HCT116 (cell line): ENCODE data around the gene PMAIP1. TPM values are rescaled to one million over a fixed set of nuclear protein-coding genes. Genes with fewer than 3 reads are reported as not detected.

Experiments used
- ATAC-seq: fragments of 200-7000 bp; cut with Tn5 transposase; 2 replicates; pipeline ENCODE4 v1.9.1; 2020; ENCODE audit warnings: mild to moderate bottlenecking, moderate library complexity
- BruUV-seq: library from RNA; stranded (reverse); fragments of 400-500 nt; replicated peaks from 2 replicates; lab custom pipeline; 2021; lab: Mats Ljungman, UMichigan
- CTCF ChIA-PET: fragments of 300-600 bp; sonication (Branson Sonifier 250); formaldehyde crosslinking; loops from one replicate; lab custom pipeline; 2021; ENCODE audit warnings: antibody characterized with exemption; lab: Charles Lee
- POLR2A ChIA-PET: fragments of 300-600, 350-600 bp; sonication (Branson Sonifier 250); formaldehyde crosslinking; loops from one replicate; lab custom pipeline; 2021; ENCODE audit warnings: antibody characterized with exemption; lab: Charles Lee
- RAD21 ChIA-PET, 2 experiments: fragments of 300-600 bp; sonication (Branson Sonifier 250); formaldehyde crosslinking; loops; one replicate each; lab custom pipeline; 2023; ENCODE audit warnings: low total read pairs in 2 of 2; ENCODE audit not compliant: uncharacterized antibody in 2 of 2, unreplicated experiment in 2 of 2, low non-redundant PET in 1 of 2; lab: Charles Lee
- DNase-seq: peaks from one replicate; pipeline ENCODE4 v3.0.0-alpha.2; 2010; ENCODE audit warnings: low read depth, low spot score
- H2AFZ ChIP-seq: fragments of 200-600 bp; shearing (Covaris generic), sonication (generic); 2 replicates; pipeline ENCODE4 v1.6.1; 2017; ENCODE audit warnings: low read depth, mixed run types, mixed read lengths, antibody characterized with exemption, low read length; ENCODE audit not compliant: poor library complexity, severe bottlenecking
- H3K27ac ChIP-seq: 2 replicates; pipeline ENCODE4 v1.5.1; 2012; ENCODE audit warnings: low read depth, low read length
- H3K27me3 ChIP-seq: fragments of 200-600 bp; sonication (generic); 2 replicates; pipeline ENCODE4 v1.6.1; 2016; ENCODE audit warnings: mixed run types, low read length, mixed read lengths; ENCODE audit not compliant: insufficient read depth
- H3K36me3 ChIP-seq, 2 experiments: fragments of 200-500 bp in 1 of 2; fragments of 200-600 bp in 1 of 2; sonication (Bioruptor generic) in 1 of 2; sonication (generic) in 1 of 2; 2 replicates each; pipeline versions ENCODE4 v1.5.1 to v1.6.1; 2014 to 2016; ENCODE audit warnings: low read length in 2 of 2, inconsistent platforms in 1 of 2, mixed read lengths in 1 of 2, mixed run types in 1 of 2; ENCODE audit not compliant: insufficient read depth in 2 of 2, control insufficient read depth in 1 of 2
- H3K4me1 ChIP-seq, 2 experiments: fragments of 200-600 bp in 1 of 2; sonication (generic) in 1 of 2; 2 replicates each; pipeline versions ENCODE4 v1.5.1 to v1.6.1; 2012 to 2017; ENCODE audit warnings: low read length in 2 of 2, inconsistent platforms in 1 of 2, mild to moderate bottlenecking in 1 of 2, mixed read lengths in 1 of 2, mixed run types in 1 of 2, moderate library complexity in 1 of 2; ENCODE audit not compliant: insufficient read depth in 2 of 2, control insufficient read depth in 1 of 2
- H3K4me2 ChIP-seq: fragments of 200-600 bp; sonication (generic); 2 replicates; pipeline ENCODE4 v1.6.1; 2017; ENCODE audit warnings: mixed run types, low read length, mixed read lengths
- H3K4me3 ChIP-seq, 2 experiments: fragments of 200-600 bp in 1 of 2; sonication (generic) in 1 of 2; replicated peaks in 1 of 2; 2 replicates each; pipeline ENCODE4 v1.5.1; 2011 to 2016; ENCODE audit warnings: low read length in 2 of 2, control low read depth in 1 of 2, low read depth in 1 of 2, mild to moderate bottlenecking in 1 of 2, mixed read lengths in 1 of 2, mixed run types in 1 of 2
- H3K79me2 ChIP-seq: fragments of 200-600 bp; sonication (generic); 2 replicates; pipeline ENCODE4 v1.6.1; 2017; ENCODE audit warnings: mild to moderate bottlenecking, mixed run types, low read length, moderate library complexity, mixed read lengths; ENCODE audit not compliant: insufficient read depth
- H3K9ac ChIP-seq: fragments of 200-600 bp; sonication (generic); 2 replicates; pipeline ENCODE4 v1.6.1; 2016; ENCODE audit warnings: low read length, mixed read lengths
- H3K9me2 ChIP-seq: fragments of 200-600 bp; sonication (generic), shearing (Covaris generic); 2 replicates; pipeline ENCODE4 v1.6.1; 2017; ENCODE audit warnings: mixed run types, mild to moderate bottlenecking, moderate library complexity; ENCODE audit not compliant: insufficient read depth
- H3K9me3 ChIP-seq, 2 experiments: fragments of 200-500 bp in 1 of 2; fragments of 200-600 bp in 1 of 2; sonication (Bioruptor generic) in 1 of 2; sonication (generic) in 1 of 2; 2 replicates each; pipeline ENCODE4 v1.6.1; 2014 to 2017; ENCODE audit warnings: low read length in 2 of 2, mixed read lengths in 2 of 2, inconsistent platforms in 1 of 2, low read depth in 1 of 2, mild to moderate bottlenecking in 1 of 2, mixed run types in 1 of 2, moderate library complexity in 1 of 2; ENCODE audit not compliant: control insufficient read depth in 1 of 2, insufficient read depth in 1 of 2
- H4K20me1 ChIP-seq: fragments of 200-600 bp; sonication (generic), shearing (Covaris generic); 2 replicates; pipeline ENCODE4 v1.6.1; 2017; ENCODE audit warnings: mixed run types, mild to moderate bottlenecking, moderate library complexity; ENCODE audit not compliant: insufficient read depth
- ELF1 ChIP-seq: IDR thresholded peaks from 2 replicates; pipeline ENCODE4 v1.6.1; 2012; ENCODE audit warnings: low read depth, borderline replicate concordance
- POLR2AphosphoS5 ChIP-seq: IDR thresholded peaks from 2 replicates; pipeline ENCODE4 v1.6.1; 2011; ENCODE audit warnings: mild to moderate bottlenecking, low read depth, low read length, moderate library complexity
- REST ChIP-seq: IDR thresholded peaks from 2 replicates; pipeline ENCODE4 v1.6.1; 2012; ENCODE audit warnings: low read depth
- TCF7L2 ChIP-seq: IDR thresholded peaks from 2 replicates; pipeline ENCODE4 v1.7.0; 2011; ENCODE audit warnings: borderline replicate concordance, inconsistent platforms; ENCODE audit not compliant: insufficient read depth, insufficient read length; ENCODE audit errors: extremely low read depth
- YY1 ChIP-seq: IDR thresholded peaks from 2 replicates; pipeline ENCODE4 v1.6.1; 2011; ENCODE audit warnings: low read length, low read depth, moderate library complexity, mild to moderate bottlenecking; ENCODE audit not compliant: insufficient replicate concordance; ENCODE audit errors: extremely low read depth
- ZBTB33 ChIP-seq: IDR thresholded peaks from 2 replicates; pipeline ENCODE4 v1.6.1; 2011; ENCODE audit warnings: mild to moderate bottlenecking, low read length, moderate library complexity; ENCODE audit not compliant: insufficient replicate concordance; ENCODE audit errors: extremely low read depth
- intact Hi-C: fragments of 100-400 bp; cut with micrococcal nuclease; formaldehyde crosslinking; loops from 2 replicates; pipeline ENCODE4 v1.10.0; 2022
- total RNA-seq: library from RNA; stranded (reverse); gene quantifications from one replicate; pipeline ENCODE4 v1.2.1, GENCODE V29; 2021; ENCODE audit not compliant: unreplicated experiment

PMAIP1 gene
- total RNA-seq, 1 experiment from 2014 or later = 66.7 TPM

GRCh38 chr18:59918320-59918755 is 18.5 kb downstream of the PMAIP1 start:
- H3K4me2 ChIP-seq = peak overlapping the region; percentile 74
- ChIA-PET RAD21 (interaction anchor here (1.0 to 1.7 kb wide), 2 partner anchors 35 to 81 kb away, joined by 3 to 4 read pairs; no protein-coding TSS in a partner anchor), CTCF (interaction anchor here (0.7 to 1.7 kb wide), 5 partner anchors 10 to 78 kb away, joined by 3 to 6 read pairs (median 4); no protein-coding TSS in a partner anchor), POLR2A (interaction anchor here (1.1 to 2.5 kb wide), 7 partner anchors 8 to 40 kb away, joined by 3 to 14 read pairs (median 5); partner anchors contain the start of gene PMAIP1)
- no peaks in the 10 kb centered on the region for H3K79me2 ChIP-seq
- peaks cover 50 to 84% of the 10 kb centered on the region in 2 experiments for H3K4me1 ChIP-seq
- TF ChIP-seq ELF1 (no peak), ZBTB33 (peak; percentile 34), YY1 (peak; percentile 51), REST (no peak), TCF7L2 (peak; percentile 50), POLR2AphosphoS5 (peak; percentile 64; the same call in 1 of the 2 replicates)
- H3K4me3 ChIP-seq = peak overlapping the region in 1 of 2 experiments; percentile 36; a peak in 2 of 4 replicates
- DNase-seq (peak; percentile 66), ATAC-seq (peak; percentile 71)
- H2AFZ ChIP-seq = peak overlapping the region; percentile 24
- no peaks in the 10 kb centered on the region for H3K9me2 ChIP-seq
- no peaks in the 10 kb centered on the region for H3K27me3 ChIP-seq
- no TSS peak for BruUV-seq
- no peaks in the 10 kb centered on the region for H3K9me3 ChIP-seq
- H3K9ac ChIP-seq = peak overlapping the region; percentile 44
- H3K36me3 ChIP-seq = no peaks in the 10 kb centered on the region
- intact Hi-C loops = loop anchor here (10.0 kb wide), 1 partner anchor 626 kb away; no protein-coding TSS in a partner anchor
- no peaks in the 10 kb centered on the region for H4K20me1 ChIP-seq
- H3K27ac ChIP-seq = peak overlapping the region; percentile 90
